Naive thymus-derived CD4-positive, alpha-beta T cell (primary cell): ENCODE results near the gene PPIA. TPM values are rescaled to one million over a fixed set of nuclear protein-coding genes. Genes with fewer than 3 reads are reported as not detected.
"Not testable (repeated sequence)": the region's sequence is repeated elsewhere in the genome, so short reads cannot be mapped to it uniquely, and the experiment has no call there.

ENCODE experiments used
- ATAC-seq: fragments of 150-1000 bp; cut with Tn5 transposase; 2 replicates; pipeline ENCODE4 v1.10.0; 2021; ENCODE audit warnings: mild to moderate bottlenecking, moderate library complexity
- CTCF ChIA-PET: fragments of 350-600 bp; sonication (Branson Sonifier 250); formaldehyde crosslinking; loops from one replicate; lab custom pipeline; 2021; ENCODE audit warnings: antibody characterized with exemption; lab: Charles Lee
- POLR2A ChIA-PET: fragments of 350-600 bp; sonication (Branson Sonifier 250); formaldehyde crosslinking; loops from one replicate; lab custom pipeline; 2021; ENCODE audit warnings: antibody characterized with exemption, inconsistent platforms; lab: Charles Lee
- DNase-seq, 9 donors: peaks; one replicate each; pipeline versions ENCODE4 v3.0.0 to v3.0.0-alpha.2; 2020 to 2022; ENCODE audit warnings: mixed read lengths in 1 of 9
- H3K27ac ChIP-seq: one replicate; pipeline ENCODE4 v1.7.0; 2013; ENCODE audit warnings: mild to moderate bottlenecking, low read depth, low read length, moderate library complexity
- H3K27me3 ChIP-seq, 2 donors: one replicate each; pipeline ENCODE4 v1.7.0; 2013; ENCODE audit warnings: low read length in 2 of 2, mild to moderate bottlenecking in 2 of 2, moderate library complexity in 2 of 2; ENCODE audit not compliant: control insufficient read depth in 2 of 2, insufficient read depth in 2 of 2
- H3K36me3 ChIP-seq, 3 experiments: 1 replicate in 2 of 3; 2 replicates in 1 of 3; pipeline ENCODE4 v1.7.0; 2013; ENCODE audit warnings: low read length in 3 of 3, mild to moderate bottlenecking in 3 of 3, moderate library complexity in 1 of 3; ENCODE audit not compliant: insufficient read depth in 3 of 3, control insufficient read depth in 2 of 3
- H3K4me1 ChIP-seq, 2 donors: one replicate each; pipeline ENCODE4 v1.7.0; 2013; ENCODE audit warnings: low read length in 2 of 2, mild to moderate bottlenecking in 2 of 2, moderate library complexity in 1 of 2; ENCODE audit not compliant: control insufficient read depth in 2 of 2, insufficient read depth in 2 of 2
- H3K4me3 ChIP-seq: 2 replicates; pipeline ENCODE4 v1.7.0; 2013; ENCODE audit warnings: mild to moderate bottlenecking, low read length
- H3K9me3 ChIP-seq, 3 experiments: 1 replicate in 2 of 3; 2 replicates in 1 of 3; pipeline ENCODE4 v1.7.0; 2013; ENCODE audit warnings: low read length in 3 of 3; ENCODE audit not compliant: control insufficient read depth in 2 of 3
- H3K27ac Mint-ChIP-seq, 9 donors: one replicate each; pipeline ENCODE4 v1.8.0; 2020 to 2022; ENCODE audit warnings: mixed read lengths in 9 of 9, mild to moderate bottlenecking in 8 of 9, moderate library complexity in 5 of 9, inconsistent platforms in 2 of 9
- H3K27me3 Mint-ChIP-seq, 5 donors: one replicate each; pipeline ENCODE4 v1.8.0; 2021 to 2022; ENCODE audit warnings: mixed read lengths in 5 of 5, mild to moderate bottlenecking in 1 of 5
- H3K36me3 Mint-ChIP-seq, 5 donors: one replicate each; pipeline ENCODE4 v1.8.0; 2020 to 2022; ENCODE audit warnings: mixed read lengths in 5 of 5, mild to moderate bottlenecking in 3 of 5, inconsistent platforms in 1 of 5
- H3K4me1 Mint-ChIP-seq, 7 donors: one replicate each; pipeline ENCODE4 v1.8.0; 2020 to 2022; ENCODE audit warnings: mixed read lengths in 7 of 7, mild to moderate bottlenecking in 3 of 7, inconsistent platforms in 1 of 7
- H3K4me3 Mint-ChIP-seq, 10 donors: one replicate each; pipeline ENCODE4 v1.8.0; 2020 to 2022; ENCODE audit warnings: mild to moderate bottlenecking in 10 of 10, mixed read lengths in 10 of 10, moderate library complexity in 6 of 10, inconsistent platforms in 2 of 10
- H3K9me3 Mint-ChIP-seq, 11 donors: one replicate each; pipeline ENCODE4 v1.8.0; 2020 to 2022; ENCODE audit warnings: mixed read lengths in 11 of 11, mild to moderate bottlenecking in 4 of 11, inconsistent platforms in 1 of 11, moderate library complexity in 1 of 11
- intact Hi-C, 2 donors: fragments of 100-400 bp; cut with micrococcal nuclease; formaldehyde crosslinking; loops; one replicate each; pipeline ENCODE4 v1.15.1; 2023
- polyA plus RNA-seq, 2 donors: library from polyadenylated mRNA; unstranded; fragments of 300-500 nt; fragmentation: Illumina TruSeq; gene quantifications; one replicate each; pipeline ENCODE4 v1.2.3, GENCODE V29; 2021
- total RNA-seq, 6 experiments: library from RNA in 5 of 6; stranded (reverse) in 5 of 6; gene quantifications; 1 replicate in 5 of 6; 2 replicates in 1 of 6; pipeline ENCODE4 v1.2.3 and lab custom pipeline; 2021 to 2026

Gene PPIA
- total and polyA plus RNA-seq, 7 experiments from 2014 or later: 535 to 3,303 (median 639) TPM

GRCh38 chr7:44846390-44846789 is 49.9 kb downstream of the PPIA start:
- peak overlapping the region; percentile 96 for H3K27ac ChIP-seq
- not testable (repeated sequence) for H3K27me3 Mint-ChIP-seq, ATAC-seq, H3K9me3 ChIP-seq, H3K36me3 ChIP-seq, H3K9me3 Mint-ChIP-seq, H3K27me3 ChIP-seq
- peaks cover 7 to 16% (median 9%) of the 10 kb centered on the region in 5 donors for H3K36me3 Mint-ChIP-seq
- ChIA-PET CTCF (interaction anchor here (0.6 to 1.8 kb wide), 11 partner anchors 11 to 760 kb away, joined by 3 to 7 read pairs (median 3); partner anchors contain the start of gene TMED4), POLR2A (interaction anchor here (0.7 to 5.7 kb wide), 18 partner anchors 8 to 273 kb away, joined by 3 to 60 read pairs (median 6); partner anchors contain the start of genes DDX56, OGDH, PPIA and PURB)
- H3K4me3 Mint-ChIP-seq: peak overlapping the region; percentile 89 to 99 (median 94)
- H3K4me3 ChIP-seq: peak overlapping the region; percentile 91
- peak in 6 of 9 donors; percentile 24 to 44 (median 36) for DNase-seq
- H3K4me1 Mint-ChIP-seq: peaks cover 32 to 67% (median 44%) of the 10 kb centered on the region in 7 donors
- H3K27ac Mint-ChIP-seq: peak overlapping the region; percentile 95 to 100 (median 98)
- peaks cover 0 to 11% of the 10 kb centered on the region in 2 donors for H3K4me1 ChIP-seq
- intact Hi-C loops: loop anchor here (2.0 to 5.0 kb wide), 9 partner anchors 131 to 804 kb away; partner anchors contain the start of genes DBNL (in 1 of the 2), MYO1G (in 1 of the 2), NUDCD3 (in 1 of the 2) and POLM (in 1 of the 2)

DNA sequence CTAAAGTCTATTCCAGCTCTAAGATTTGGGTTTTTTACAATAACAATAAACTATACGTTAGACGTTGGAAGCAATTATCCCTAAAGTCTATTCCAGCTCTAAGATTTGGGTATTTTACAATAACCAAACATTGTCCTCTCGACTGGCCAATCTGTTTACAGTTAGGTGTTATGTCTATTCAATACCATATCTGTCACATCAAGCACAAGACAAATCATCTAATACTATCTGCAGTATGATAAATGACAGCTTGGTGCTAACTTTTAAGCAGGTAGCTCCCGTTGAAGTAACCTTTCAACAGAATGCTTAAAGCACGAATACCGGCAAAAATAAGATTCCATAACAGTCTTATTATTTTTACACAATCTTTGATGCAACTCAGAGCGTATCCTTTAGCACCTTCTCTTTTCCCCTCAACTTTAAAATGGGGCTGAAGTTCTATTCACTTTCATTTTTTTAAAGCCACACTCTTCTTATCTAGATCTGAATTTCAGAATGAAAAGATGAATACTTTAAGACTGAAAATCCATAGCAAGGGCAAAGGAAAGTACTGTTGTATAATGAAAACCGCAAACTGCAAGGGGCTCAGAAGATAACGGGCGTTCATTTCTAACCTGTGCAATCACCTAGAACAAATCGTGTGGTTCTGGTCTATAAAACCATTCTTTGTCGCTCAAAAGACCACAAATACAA is 50.5 kb downstream of the PPIA start:
- no peak for DNase-seq
- ChIA-PET POLR2A (interaction anchor here (0.5 to 5.7 kb wide), 26 partner anchors 8 to 732 kb away, joined by 3 to 60 read pairs (median 5); partner anchors contain the start of genes DDX56, NUDCD3, OGDH and PPIA), CTCF (interaction anchor here (0.7 to 2.2 kb wide), 11 partner anchors 10 to 761 kb away, joined by 3 to 8 read pairs (median 4); partner anchors contain the start of gene TMED4)
- Histone ChIP-seq H3K9me3 (no peaks in the 10 kb centered on the region), H3K36me3 (peaks cover 0 to under 1% (median 0%) of the 10 kb centered on the region in 3 experiments), H3K27ac (peak overlapping the region; percentile 96), H3K4me3 (peak overlapping the region; percentile 91), H3K27me3 (no peaks in the 10 kb centered on the region), H3K4me1 (peaks cover 0 to 11% of the 10 kb centered on the region in 2 donors)
- H3K4me1 Mint-ChIP-seq: peaks cover 26 to 63% (median 39%) of the 10 kb centered on the region in 7 donors
- intact Hi-C loops: loop anchor here (1.0 to 5.0 kb wide), 15 partner anchors 96 to 805 kb away; partner anchors contain the start of genes NUDCD3 (in 2 of the 2), DBNL (in 1 of the 2), MYO1G (in 1 of the 2) and POLM (in 1 of the 2)
- H3K9me3 Mint-ChIP-seq: peaks cover 0 to 2% (median 0%) of the 10 kb centered on the region in 11 donors
- peaks cover 4 to 11% (median 4%) of the 10 kb centered on the region in 5 donors for H3K36me3 Mint-ChIP-seq
- ATAC-seq: no peak
- peaks cover 0 to 2% (median 0%) of the 10 kb centered on the region in 5 donors for H3K27me3 Mint-ChIP-seq
- peak overlapping the region; percentile 89 to 99 (median 94) for H3K4me3 Mint-ChIP-seq
- H3K27ac Mint-ChIP-seq: peak overlapping the region; percentile 95 to 100 (median 98)

- DNase-seq (peak in 8 of 9 donors; percentile 84 to 94 (median 91)), ATAC-seq (peak; percentile 68)
- Histone ChIP-seq H3K4me1 (peaks cover 0 to 11% of the 10 kb centered on the region in 2 donors), H3K27me3 (no peaks in the 10 kb centered on the region), H3K9me3 (no peaks in the 10 kb centered on the region), H3K27ac (peak overlapping the region; percentile 96), H3K36me3 (no peaks in the 10 kb centered on the region), H3K4me3 (peak overlapping the region; percentile 91)
- Mint-ChIP-seq H3K9me3 (peaks cover 0 to 2% (median 0%) of the 10 kb centered on the region in 11 donors), H3K4me3 (peak overlapping the region; percentile 89 to 99 (median 94)), H3K27ac (peak overlapping the region; percentile 95 to 100 (median 98)), H3K4me1 (peaks cover 21 to 58% (median 33%) of the 10 kb centered on the region in 7 donors), H3K36me3 (peaks cover 0 to 7% (median 1%) of the 10 kb centered on the region in 5 donors), H3K27me3 (peaks cover 0 to 2% (median 0%) of the 10 kb centered on the region in 5 donors)
- intact Hi-C loops: loop anchor here (1.0 to 5.0 kb wide), 15 partner anchors 96 to 805 kb away; partner anchors contain the start of genes NUDCD3 (in 2 of the 2), DBNL (in 1 of the 2), MYO1G (in 1 of the 2) and POLM (in 1 of the 2)
- ChIA-PET CTCF (interaction anchor here (1.0 to 2.2 kb wide), 5 partner anchors 10 to 282 kb away, joined by 3 to 8 read pairs (median 4); no protein-coding TSS in a partner anchor), POLR2A (interaction anchor here (0.5 to 5.7 kb wide), 24 partner anchors 10 to 732 kb away, joined by 3 to 60 read pairs (median 7); partner anchors contain the start of genes DDX56, NUDCD3, OGDH and PPIA)
Measured at GRCh38 chr7:44847509-44847919, 51.0 kb downstream of the PPIA start.

- ChIA-PET CTCF (interaction anchor here (0.7 to 2.2 kb wide), 8 partner anchors 9 to 288 kb away, joined by 3 to 8 read pairs (median 4); no protein-coding TSS in a partner anchor), POLR2A (interaction anchor here (0.6 to 5.7 kb wide), 23 partner anchors 9 to 733 kb away, joined by 3 to 60 read pairs (median 8); partner anchors contain the start of genes DDX56, NUDCD3, OGDH and PPIA)
- peak; percentile 89 for ATAC-seq
- Mint-ChIP-seq H3K27me3 (peaks cover 0 to 2% (median 0%) of the 10 kb centered on the region in 5 donors), H3K4me3 (peak within 1 kb of the TSS; percentile 89 to 99 (median 96)), H3K36me3 (peaks cover 0 to 3% (median 0%) of the 10 kb centered on the region in 5 donors), H3K27ac (peak within 1 kb of the TSS; percentile 95 to 100 (median 98)), H3K4me1 (peaks cover 18 to 54% (median 30%) of the 10 kb centered on the region in 7 donors), H3K9me3 (peaks cover 0 to 2% (median 0%) of the 10 kb centered on the region in 11 donors)
- Histone ChIP-seq H3K36me3 (no peaks in the 10 kb centered on the region), H3K27ac (peak within 1 kb of the TSS; percentile 96), H3K9me3 (no peaks in the 10 kb centered on the region), H3K4me1 (peaks cover 0 to 11% of the 10 kb centered on the region in 2 donors), H3K27me3 (no peaks in the 10 kb centered on the region), H3K4me3 (peak within 1 kb of the TSS; percentile 91)
- DNase-seq: peak; percentile 98 to 100 (median 99)
- intact Hi-C loops: loop anchor here (1.0 to 5.0 kb wide), 30 partner anchors 9 to 921 kb away; partner anchors contain the start of genes MYO1G (in 2 of the 2), NUDCD3 (in 2 of the 2), OGDH (in 2 of the 2) and PURB (in 2 of the 2)
Measured at GRCh38 chr7:44847920-44848634, 51.6 kb downstream of the PPIA start, which contains the start of gene H2AZ2. Gene H2AZ2, minus strand, starts transcription at chr7:44848087. Its CDS starts 116 bp downstream, at chr7:44847971.

DNA sequence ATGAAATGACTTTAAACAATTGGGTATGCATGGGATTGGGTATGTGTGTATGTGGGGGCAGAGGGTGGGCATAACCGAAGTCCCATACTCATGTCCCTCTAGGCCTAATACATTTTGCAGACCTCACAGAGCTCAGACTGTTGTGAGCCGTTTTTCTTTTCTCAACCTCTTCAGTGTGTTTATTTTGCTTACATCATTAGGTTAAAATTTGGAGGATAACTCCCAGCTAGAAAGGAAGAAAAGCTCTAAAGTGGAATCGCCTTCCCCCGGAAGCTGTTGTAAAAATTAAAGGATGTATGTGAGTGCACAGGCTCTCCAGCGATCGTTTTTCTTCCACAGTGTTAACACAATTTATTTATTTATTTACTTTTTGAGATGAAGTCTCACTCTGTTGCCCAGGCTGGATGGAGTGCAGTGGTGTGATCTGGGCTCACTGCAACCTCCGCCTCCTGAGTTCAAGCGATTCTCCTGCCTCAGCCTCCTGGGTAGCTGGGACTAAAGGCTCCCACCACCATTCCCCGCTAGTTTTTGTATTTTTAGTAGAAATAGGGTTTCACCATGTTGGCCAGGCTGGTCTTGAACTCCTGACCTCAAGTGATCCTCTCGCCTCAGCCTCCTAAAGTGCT is 52.9 kb downstream of the PPIA start:
- no peak overlapping the region for H3K4me3 ChIP-seq

More for the DNA sequence above, 52.9 kb downstream of the PPIA start:
- Histone ChIP-seq H3K4me1 (peaks cover 0 to 11% of the 10 kb centered on the region in 2 donors), H3K9me3 (no peaks in the 10 kb centered on the region), H3K27me3 (no peaks in the 10 kb centered on the region), H3K36me3 (no peaks in the 10 kb centered on the region), H3K27ac (peak overlapping the region; percentile 90)
- peaks cover 0 to 2% (median 0%) of the 10 kb centered on the region in 5 donors for H3K27me3 Mint-ChIP-seq
- ATAC-seq (no peak), DNase-seq (no peak)
- H3K4me1 Mint-ChIP-seq: peaks cover 18 to 55% (median 25%) of the 10 kb centered on the region in 7 donors
- CTCF ChIA-PET: interaction anchor here (0.6 to 1.7 kb wide), 6 partner anchors 10 to 287 kb away, joined by 3 to 8 read pairs (median 3); no protein-coding TSS in a partner anchor
- H3K27ac Mint-ChIP-seq: peak overlapping the region; percentile 73 to 99 (median 98)
- peaks cover 0 to 2% (median 0%) of the 10 kb centered on the region in 11 donors for H3K9me3 Mint-ChIP-seq
- H3K4me3 Mint-ChIP-seq: peak overlapping the region; percentile 56 to 99 (median 94)
- intact Hi-C loops: loop anchor here (2.0 to 5.0 kb wide), 6 partner anchors 128 to 923 kb away; partner anchors contain the start of genes DBNL (in 1 of the 2), MYO1G (in 1 of the 2), NUDCD3 (in 1 of the 2) and UBE2D4 (in 1 of the 2)
- POLR2A ChIA-PET: interaction anchor here (0.6 to 5.7 kb wide), 10 partner anchors 8 to 277 kb away, joined by 3 to 60 read pairs (median 12); partner anchors contain the start of genes DDX56, OGDH, PPIA and PURB
- peaks cover 0 to 3% (median 0%) of the 10 kb centered on the region in 5 donors for H3K36me3 Mint-ChIP-seq
